Measurements from ENCODE around the gene ERP44. TPM values are rescaled to one million over a fixed set of nuclear protein-coding genes. Genes with fewer than 3 reads are reported as not detected.
"Not testable (repeated sequence)": the region's sequence is repeated elsewhere in the genome, so short reads cannot be mapped to it uniquely, and the experiment has no call there.

The ERP44 gene
- total and polyA plus RNA-seq, 8 donors, result 24.7 to 37.3 (median 31.5) TPM

DNA sequence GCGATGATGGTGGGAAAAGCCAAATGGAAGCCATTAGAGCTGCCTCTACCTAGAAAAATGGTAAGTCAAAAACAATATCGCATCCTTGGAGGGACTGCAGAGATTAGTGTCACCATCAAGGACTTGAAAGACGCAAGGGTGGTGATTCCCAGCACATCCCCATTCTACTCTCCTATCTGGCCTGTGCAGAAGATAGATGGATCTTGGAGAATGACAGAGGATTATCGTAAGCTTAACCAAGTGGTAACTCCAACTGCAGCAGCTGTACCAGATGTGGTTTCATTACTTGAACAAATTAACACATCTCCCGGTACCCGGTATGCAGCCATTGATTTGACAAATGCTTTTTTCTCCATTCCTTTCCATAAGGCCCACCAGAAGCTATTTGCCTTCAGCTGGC, 23.8 kb downstream of the ERP44 start:
- DNase-seq (no peak), ATAC-seq (no peak)
- Histone ChIP-seq H3K4me3 (no peak overlapping the region), H3K36me3 (no peaks in the 10 kb centered on the region), H3K27ac (no peak overlapping the region), H3K27me3 (no peaks in the 10 kb centered on the region), H3K9me3 (no peaks in the 10 kb centered on the region), H3K4me1 (peaks cover 0 to 3% of the 10 kb centered on the region in 2 donors)
- intact Hi-C loops (cut with DNase I), result no loop called here
- TF ChIP-seq, protein P1, sequence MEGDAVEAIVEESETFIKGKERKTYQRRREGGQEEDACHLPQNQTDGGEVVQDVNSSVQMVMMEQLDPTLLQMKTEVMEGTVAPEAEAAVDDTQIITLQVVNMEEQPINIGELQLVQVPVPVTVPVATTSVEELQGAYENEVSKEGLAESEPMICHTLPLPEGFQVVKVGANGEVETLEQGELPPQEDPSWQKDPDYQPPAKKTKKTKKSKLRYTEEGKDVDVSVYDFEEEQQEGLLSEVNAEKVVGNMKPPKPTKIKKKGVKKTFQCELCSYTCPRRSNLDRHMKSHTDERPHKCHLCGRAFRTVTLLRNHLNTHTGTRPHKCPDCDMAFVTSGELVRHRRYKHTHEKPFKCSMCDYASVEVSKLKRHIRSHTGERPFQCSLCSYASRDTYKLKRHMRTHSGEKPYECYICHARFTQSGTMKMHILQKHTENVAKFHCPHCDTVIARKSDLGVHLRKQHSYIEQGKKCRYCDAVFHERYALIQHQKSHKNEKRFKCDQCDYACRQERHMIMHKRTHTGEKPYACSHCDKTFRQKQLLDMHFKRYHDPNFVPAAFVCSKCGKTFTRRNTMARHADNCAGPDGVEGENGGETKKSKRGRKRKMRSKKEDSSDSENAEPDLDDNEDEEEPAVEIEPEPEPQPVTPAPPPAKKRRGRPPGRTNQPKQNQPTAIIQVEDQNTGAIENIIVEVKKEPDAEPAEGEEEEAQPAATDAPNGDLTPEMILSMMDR (IDR thresholded peaks at IDR 0.05), result no peak

DNA sequence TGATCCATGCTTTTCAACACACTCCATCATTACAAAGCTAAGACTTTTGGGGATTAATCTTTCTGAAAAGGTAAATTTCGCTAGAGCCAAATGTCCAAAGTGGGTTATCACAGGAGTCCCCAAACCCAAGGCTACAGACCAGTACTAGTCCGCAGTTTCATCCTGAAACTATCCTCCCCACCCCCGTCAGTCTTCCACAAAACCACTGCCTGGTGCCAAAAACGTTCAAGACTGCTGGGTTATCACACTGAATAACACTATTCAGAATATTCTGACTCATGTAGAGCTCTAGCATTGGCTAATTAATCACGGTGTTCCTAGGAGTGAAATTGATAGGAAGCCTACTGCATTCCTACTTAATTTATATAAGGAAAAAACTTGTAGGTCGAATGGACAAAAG, 24.7 kb downstream of the ERP44 start:
- TF ChIP-seq, protein P1 (IDR thresholded peaks at IDR 0.05), result no peak
- ATAC-seq, result no peak
- no peak for DNase-seq

DNA sequence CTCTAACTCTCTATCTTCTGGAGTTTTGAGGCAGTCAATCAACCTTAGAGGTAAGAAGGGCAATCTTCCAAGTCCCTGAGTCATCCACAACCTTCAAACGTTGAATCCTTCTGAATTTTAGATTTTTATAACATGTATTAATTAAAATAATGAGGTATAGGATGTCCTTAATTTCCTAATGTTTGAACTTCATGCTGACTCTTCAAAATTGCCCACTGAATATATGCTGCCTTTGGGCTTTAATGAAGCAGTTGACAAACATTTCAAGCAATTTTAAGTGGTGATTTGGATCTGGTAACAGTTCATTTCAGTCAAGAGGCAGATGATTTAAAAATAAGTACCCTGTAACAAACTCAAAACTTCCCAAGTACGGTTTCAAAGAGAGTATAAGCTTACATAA, 26.0 kb downstream of the ERP44 start:
- DNase-seq (peak in 2 of 4 donors; percentile 12 to 24), ATAC-seq (no peak)
- no peaks in the 10 kb centered on the region for H3K27me3 ChIP-seq
- H3K36me3 ChIP-seq, result no peaks in the 10 kb centered on the region
- no peak overlapping the region for H3K27ac ChIP-seq
- TF ChIP-seq, protein P1 (IDR thresholded peaks at IDR 0.05), result no peak
- H3K4me1 ChIP-seq, result peaks cover 0 to 3% of the 10 kb centered on the region in 2 donors
- H3K4me3 ChIP-seq, result no peak overlapping the region
- intact Hi-C loops (cut with DNase I), result no loop called here
- no peaks in the 10 kb centered on the region for H3K9me3 ChIP-seq

More for the DNA sequence above, 24.7 kb downstream of the ERP44 start:
- H3K4me3 ChIP-seq, result no peak overlapping the region
- peaks cover 0 to 3% of the 10 kb centered on the region in 2 donors for H3K4me1 ChIP-seq
- H3K27me3 ChIP-seq, result no peaks in the 10 kb centered on the region
- no peaks in the 10 kb centered on the region for H3K36me3 ChIP-seq
- H3K9me3 ChIP-seq, result no peaks in the 10 kb centered on the region
- H3K27ac ChIP-seq, result no peak overlapping the region
- intact Hi-C loops (cut with DNase I), result no loop called here

DNA sequence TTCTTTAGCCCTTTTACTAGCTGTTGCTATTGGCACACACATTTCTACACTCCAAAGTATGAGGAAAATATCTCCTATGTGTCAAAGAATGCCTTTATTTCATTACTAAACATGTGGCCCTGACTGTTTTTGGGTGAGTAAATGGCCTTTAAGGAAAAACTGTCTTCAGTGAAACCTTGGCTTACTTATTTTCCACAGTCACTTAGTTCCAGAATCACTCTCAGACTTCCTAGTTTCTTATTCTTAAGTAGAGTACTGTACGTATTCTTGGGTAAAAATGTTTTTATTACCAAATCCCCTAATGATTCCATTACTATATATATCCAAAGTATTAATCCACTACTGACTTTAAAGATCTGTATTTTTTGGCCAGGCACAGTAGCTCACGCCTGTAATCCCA, 27.5 kb downstream of the ERP44 start:
- no peak for DNase-seq
- TF ChIP-seq, protein P1 (IDR thresholded peaks at IDR 0.05), result no peak
- ATAC-seq, result no peak
- Histone ChIP-seq H3K27ac (no peak overlapping the region), H3K4me1 (peaks cover 3 to 7% of the 10 kb centered on the region in 2 donors), H3K4me3 (no peak overlapping the region), H3K9me3 (no peaks in the 10 kb centered on the region), H3K36me3 (no peaks in the 10 kb centered on the region), H3K27me3 (no peaks in the 10 kb centered on the region)
- intact Hi-C loops (cut with DNase I), result no loop called here

DNA sequence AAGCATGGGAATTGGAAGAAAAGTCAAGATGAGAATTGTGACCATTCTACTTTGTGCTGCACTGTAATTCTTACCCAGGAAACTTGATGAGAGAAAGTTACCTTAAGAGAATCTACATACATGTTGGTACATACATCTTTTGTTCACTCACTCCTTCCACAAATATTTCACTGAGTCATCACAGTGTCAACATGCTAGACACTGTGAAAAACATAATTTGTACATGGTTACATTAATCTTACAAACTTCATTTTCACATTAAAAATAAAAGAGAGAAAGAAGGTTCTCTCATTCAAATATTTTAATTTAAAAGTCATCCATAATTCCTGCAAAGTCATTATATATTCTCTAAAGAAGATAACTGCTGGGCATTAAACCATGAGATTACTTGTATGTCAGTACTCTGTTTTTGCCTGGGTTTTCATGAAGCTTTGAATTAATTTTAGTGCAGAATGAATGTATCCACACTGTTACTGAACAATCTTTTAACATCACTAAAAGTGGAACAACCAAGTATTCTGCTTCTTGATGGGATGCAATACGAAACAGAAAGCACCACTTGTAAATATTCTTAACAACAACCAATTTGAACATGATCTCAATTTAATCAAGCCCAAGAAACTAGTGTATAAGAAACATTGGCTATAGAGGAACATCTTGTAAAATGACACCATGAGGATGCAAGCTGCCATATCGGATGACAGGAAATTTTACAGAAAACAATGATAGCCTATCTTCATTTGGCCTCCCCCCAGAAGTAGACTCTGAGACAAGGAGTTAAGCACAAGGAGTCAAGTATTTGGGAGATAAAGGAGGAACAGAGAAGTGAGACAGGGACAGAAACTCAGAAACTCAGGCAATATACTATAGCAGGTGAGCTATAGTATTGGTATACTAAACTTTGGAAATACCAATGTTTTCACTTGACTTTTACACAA, 28.4 kb downstream of the ERP44 start:
- no peak for ATAC-seq
- Histone ChIP-seq H3K27me3 (no peaks in the 10 kb centered on the region), H3K27ac (no peak overlapping the region), H3K4me3 (no peak overlapping the region), H3K4me1 (peaks cover 3 to 12% of the 10 kb centered on the region in 2 donors), H3K9me3 (no peaks in the 10 kb centered on the region), H3K36me3 (no peaks in the 10 kb centered on the region)
- DNase-seq, result no peak
- TF ChIP-seq, protein P1 (IDR thresholded peaks at IDR 0.05), result no peak
- intact Hi-C loops (cut with DNase I), result no loop called here

DNA sequence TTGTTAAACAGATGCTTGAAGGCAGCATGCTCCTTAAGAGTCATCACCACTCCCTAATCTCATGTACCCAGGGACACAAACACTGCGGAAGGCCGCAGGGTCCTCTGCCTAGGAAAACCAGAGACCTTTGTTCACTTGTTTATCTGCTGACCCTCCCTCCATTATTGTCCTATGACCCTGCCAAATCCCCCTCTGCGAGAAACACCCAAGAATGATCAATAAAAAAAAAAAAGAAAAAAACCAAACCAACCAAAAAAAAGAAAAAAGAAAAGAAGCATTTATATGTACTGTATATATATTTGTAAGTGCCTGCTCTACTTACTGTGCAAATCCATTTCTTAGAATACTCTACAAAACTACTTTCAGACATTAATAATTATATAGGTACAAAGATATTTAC, 29.7 kb downstream of the ERP44 start:
- H3K27me3 ChIP-seq; H3K4me3 ChIP-seq; DNase-seq; ATAC-seq; intact Hi-C loops (cut with DNase I); H3K27ac ChIP-seq; H3K9me3 ChIP-seq; H3K36me3 ChIP-seq: not testable (repeated sequence)
- peaks cover 3 to 15% of the 10 kb centered on the region in 2 donors for H3K4me1 ChIP-seq

DNA sequence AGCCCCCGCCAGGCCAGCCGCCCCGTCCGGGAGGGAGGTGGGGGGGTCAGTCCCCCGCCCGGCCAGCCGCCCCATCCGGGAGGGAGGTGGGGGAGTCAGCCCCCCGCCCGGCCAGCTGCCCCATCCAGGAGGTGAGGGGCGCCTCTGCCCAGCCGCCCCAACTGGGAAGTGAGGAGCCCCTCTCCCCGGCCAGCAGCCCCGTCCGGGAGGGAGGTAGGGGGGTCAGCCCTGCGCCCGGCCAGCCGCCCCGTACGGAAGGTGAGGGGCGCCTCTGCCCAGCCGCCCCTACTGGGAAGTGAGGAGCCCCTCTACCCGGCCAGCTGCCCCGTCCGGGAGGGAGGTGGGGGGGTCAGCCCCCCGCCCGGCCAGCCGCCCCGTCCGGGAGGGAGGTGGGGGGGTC, 30.8 kb downstream of the ERP44 start:
- H3K27ac ChIP-seq; H3K27me3 ChIP-seq; intact Hi-C loops (cut with DNase I); H3K36me3 ChIP-seq; DNase-seq; H3K4me3 ChIP-seq; ATAC-seq; H3K9me3 ChIP-seq: not testable (repeated sequence)
- peaks cover 0 to 15% of the 10 kb centered on the region in 2 donors for H3K4me1 ChIP-seq

Measured in left lung (tissue), 10 donors.